Measurements from ENCODE around the gene FOXD4L4. TPM values are rescaled to one million over a fixed set of nuclear protein-coding genes. Genes with fewer than 3 reads are reported as not detected.

Gene FOXD4L4
- 0.13 TPM in 1 of 2 replicates, not detected in the other for total RNA-seq

GRCh38 chr9:65737096-65737564, at the start of gene FOXD4L4:
Gene FOXD4L4, plus strand, starts transcription at chr9:65737146. Its CDS starts 0 bp downstream, at chr9:65737146.

Other genes with a start within 250 kb of the FOXD4L4 start
- gene ZNG1E, start 61.2 kb upstream of the FOXD4L4 start, total RNA-seq = 37.1 and 39.9 TPM in 2 replicates

All from articular chondrocyte of knee joint (primary cell).